Stimulated activated CD4-positive, alpha-beta T cell treated with anti-CD3 and anti-CD28 coated beads, Interleukin-12 subunit alpha, Interleukin-12 subunit beta, amount 100 ng/mL, for 48 hours (primary cell): Measurements from ENCODE around the gene OR2V2.

Experiments used
- DNase-seq, 3 donors: peaks; one replicate each; pipeline ENCODE4 v3.0.0-alpha.2; 2020; ENCODE audit warnings: low read depth in 2 of 3, low spot score in 1 of 3

Gene OR2V2

GRCh38 chr5:181142054-181142453, 5.3 kb upstream of the OR2V2 start:
- no peak for DNase-seq

DNA sequence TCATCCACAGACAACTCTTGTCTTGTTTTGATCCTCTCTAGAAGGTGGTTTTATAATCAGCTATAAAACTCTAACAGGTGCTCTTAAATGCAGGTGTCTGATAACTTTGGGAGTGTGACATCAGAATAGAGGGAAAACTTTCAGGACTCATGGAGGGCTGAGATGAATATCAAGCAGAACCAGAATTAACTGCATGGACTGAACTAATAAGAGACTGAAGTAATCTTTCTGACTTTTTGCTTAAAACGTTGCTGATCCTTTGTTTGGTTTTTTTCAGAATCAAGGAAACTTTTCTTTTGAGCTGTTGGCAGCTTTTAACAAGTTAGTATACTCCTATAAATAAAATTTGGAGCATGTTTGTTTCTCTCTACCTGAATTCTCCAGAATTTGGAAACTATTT, 2.3 kb upstream of the OR2V2 start:
- DNase-seq: no peak

DNA sequence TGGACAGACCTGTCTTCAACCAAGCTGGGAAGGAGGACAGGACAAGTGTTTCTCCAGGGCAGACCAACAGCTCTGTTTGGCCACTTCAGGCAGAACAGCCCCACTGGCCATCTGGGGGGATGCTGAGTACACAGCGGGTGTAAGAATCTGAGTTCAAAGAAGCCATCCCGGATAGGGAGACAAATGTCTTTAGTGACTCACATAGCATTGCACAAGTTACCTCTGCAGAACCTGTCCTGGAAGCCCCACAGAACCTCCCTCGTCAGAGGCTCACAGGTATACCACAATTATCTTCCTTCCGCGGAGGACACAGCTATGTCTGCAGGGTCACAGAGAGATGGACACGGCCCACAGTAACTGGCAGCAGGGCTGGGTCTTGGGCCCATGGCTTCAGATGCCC, 2.0 kb downstream of the OR2V2 start:
- no peak for DNase-seq

GRCh38 chr5:181149806-181150733, 2.7 kb downstream of the OR2V2 start:
- DNase-seq: no peak

DNA sequence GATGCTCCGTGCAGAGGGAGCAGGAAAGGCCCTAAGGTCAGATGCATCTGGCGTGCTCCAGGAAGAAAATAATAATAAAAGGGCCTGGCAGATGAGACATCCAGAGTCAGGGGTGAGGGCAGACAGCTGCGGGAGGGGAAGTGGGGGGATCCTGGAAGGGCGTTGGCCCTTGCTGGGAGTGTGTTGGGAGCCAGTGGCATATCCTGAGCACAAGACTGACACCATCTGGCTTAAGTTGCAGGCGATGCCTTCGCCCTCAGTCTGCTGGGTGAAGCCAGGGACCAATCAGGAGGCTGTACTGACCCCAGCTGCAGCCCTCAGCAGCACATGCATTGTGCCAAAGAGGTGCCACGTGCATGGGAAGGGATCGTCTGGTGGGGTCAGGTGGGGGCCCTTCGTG, 3.8 kb downstream of the OR2V2 start:
- DNase-seq: no peak

DNA sequence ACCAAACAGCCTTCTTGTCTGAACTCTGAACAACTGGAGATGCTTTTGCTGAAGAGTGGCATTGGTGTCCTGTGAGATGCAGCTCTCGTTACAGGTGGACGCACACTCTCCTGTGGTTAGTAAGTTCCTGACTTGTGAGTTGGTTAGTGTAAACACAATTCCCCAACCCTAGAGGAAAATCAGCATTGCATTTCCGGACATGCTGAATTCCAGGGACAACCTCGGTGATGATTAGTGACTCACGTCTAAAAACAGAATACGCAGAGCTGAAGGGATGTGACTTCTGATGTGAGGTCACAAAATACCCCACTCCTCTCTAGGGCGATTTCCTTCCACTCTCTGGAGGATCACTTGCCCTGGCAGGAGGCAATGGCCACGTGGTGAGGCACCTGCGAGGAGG, 5.0 kb downstream of the OR2V2 start:
- DNase-seq: no peak

DNA sequence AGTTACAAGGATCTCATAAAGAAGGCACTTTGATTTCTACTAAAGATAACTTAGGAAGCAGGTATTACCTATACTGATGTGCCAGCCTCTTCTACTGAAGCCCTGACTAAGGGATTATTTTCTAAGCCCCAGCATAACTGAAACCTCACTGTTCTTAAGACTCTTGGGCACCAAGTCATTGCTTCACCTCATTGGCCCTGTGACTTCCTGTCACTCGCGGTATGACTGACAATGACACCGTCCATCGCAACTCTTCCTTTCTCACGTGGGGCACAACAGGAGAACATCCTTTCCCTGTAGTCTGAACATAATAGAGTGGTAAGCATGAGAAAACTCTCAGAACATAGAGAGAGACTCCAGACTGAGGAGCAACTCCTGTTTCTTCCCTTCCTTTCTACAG, 6.4 kb downstream of the OR2V2 start:
- DNase-seq: no peak

- no peak for DNase-seq
Measured at GRCh38 chr5:181156758-181157157, 9.4 kb downstream of the OR2V2 start.

DNA sequence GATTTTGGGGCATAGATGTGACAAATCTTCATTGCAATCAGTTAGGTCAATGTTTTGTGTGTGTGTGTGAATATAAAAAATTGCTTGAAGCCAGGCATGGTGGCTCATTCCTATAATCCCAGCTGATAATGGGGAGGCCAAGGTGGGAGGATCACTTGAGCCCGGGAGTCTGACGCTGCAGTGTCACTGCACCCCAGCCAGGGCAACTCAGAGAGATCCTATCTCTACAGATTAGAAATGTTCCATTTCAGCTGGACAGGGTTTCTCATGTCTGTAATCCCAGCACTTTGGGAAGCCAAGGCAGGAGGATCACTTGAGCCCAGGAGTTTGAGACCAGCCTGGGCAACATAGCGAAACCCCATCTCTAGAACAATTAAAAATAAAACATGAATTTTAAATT, 11.5 kb downstream of the OR2V2 start:
- DNase-seq: no peak

DNA sequence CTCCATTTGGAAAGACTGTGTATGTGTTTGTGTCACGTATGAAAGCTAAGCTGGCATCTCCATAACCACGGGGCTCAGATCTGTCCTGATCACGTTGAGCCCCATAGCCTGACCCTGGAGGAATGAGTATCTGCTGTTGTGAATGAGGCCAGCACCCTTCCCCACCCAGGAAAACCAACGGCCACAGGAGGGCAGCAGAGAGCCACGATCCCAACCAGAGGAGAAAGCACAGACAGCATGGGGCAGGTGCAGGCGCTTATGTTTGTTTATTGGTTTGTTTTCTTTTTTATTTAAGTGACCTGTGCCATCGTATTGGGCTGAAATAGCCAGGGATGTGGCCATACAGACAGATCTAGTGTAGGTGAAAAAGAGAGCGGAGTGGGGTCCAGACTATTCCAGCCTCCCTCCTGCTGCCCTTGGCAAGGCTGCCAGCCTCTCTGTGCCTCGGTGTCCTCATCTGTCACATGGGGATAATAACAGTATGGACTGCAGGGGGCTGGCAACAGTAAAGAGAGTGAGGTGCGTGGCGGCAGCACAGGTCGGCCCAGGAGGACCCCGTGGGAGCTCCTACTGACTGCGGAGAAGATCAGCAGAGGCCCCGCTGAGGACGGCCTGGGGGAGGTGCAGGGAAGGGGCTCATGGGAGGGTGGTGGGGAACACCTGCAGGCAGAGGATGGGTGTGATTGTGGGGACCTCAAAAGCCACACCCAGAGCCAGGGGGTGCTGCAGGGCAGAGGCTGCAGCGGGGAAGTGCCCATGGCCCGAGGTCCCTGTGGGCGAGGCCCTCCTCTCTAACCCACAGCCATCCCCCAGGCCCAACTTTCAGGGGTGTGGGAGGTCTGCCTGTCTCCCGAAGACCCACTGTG, 12.1 kb downstream of the OR2V2 start:
- peak; percentile 84 to 99 (median 86) for DNase-seq

DNA sequence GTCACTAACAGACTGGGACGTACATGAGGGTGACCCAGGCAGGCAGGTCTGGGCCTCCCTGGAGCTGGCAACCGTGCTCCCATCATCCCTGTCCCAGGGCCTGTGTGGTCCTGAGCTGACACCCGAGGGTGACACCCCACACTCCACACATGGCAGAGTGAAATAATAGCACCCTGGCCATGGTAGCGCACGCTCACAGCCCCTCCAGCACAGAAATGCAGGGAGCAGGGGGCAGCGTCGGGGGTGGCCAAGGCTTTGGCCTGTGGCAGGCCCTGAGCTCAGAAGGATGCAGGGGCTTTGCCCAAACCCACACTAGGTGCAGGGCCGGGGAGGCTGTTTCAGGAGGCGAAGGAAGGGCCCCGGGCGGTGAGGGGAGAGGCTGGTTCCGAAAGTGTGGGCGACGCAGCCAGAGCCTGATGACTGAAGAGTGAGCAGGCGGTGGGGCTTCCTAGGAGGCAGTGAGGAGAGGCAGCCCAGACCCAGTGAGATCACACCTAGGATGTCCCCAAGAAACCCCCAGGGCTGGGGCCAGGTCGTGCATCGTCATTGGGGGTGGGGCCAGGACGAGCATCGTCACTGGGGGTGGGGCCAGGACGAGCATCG, 12.9 kb downstream of the OR2V2 start:
- peak; percentile 67 to 77 (median 69) for DNase-seq

DNA sequence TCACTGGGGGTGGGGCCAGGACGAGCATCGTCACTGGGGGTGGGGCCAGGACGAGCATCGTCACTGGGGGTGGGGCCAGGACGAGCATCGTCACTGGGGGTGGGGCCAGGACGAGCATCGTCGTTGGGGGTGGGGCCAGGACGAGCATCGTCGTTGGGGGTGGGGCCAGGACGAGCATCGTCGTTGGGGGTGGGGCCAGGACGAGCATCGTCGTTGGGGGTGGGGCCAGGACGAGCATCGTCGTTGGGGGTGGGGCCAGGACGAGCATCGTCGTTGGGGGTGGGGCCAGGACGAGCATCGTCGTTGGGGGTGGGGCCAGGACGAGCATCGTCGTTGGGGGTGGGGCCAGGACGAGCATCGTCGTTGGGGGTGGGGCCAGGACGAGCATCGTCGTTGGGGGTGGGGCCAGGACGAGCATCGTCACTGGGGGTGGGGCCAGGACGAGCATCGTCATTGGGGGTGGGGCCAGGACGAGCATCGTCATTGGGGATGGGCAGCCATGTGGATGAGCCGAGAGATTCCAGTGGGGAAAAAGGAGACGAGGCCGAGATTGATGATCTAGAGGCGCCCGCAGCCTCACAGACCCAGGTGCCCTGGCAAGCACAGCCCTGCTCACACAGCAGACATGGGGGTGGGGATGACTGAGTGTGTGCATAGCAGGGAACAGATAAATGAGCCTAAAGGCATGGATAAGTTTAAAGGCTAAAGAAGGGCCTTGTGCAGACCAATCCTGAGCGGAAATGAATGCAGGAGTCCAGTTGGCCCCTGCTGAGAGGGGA, 13.6 kb downstream of the OR2V2 start:
- DNase-seq: peak in 1 of 3 donors; percentile 69

DNA sequence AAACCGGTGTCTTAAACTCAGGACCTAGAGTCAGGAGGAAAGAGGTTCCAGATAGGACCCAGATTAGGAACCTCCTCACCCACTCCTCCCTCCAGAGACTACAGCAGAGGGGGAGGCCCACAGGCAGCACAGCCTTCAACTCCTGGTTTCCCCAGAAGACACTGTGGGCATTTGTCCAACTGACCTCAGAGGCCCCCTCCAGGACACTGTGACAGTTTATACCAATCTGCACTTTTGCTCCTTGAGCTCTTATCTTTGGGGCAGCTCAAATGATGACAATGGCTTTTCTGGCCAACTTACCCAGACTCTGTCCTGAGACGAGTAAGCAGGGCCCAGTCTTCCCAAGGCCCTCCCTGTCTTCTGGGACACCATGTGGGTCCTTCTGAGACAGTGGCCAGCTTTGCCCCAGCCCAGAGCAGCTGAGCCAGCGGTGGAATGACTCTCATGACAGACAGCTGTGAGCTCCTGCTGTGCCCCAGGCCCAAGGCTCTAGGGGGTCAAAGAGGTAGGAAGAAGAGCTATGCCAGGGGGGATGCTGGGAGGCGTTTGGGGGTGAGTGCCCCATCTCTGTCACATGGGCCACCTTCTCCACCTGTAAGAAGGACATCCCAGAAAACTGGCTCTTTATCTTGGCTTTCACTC, 14.3 kb downstream of the OR2V2 start:
- DNase-seq: no peak

DNA sequence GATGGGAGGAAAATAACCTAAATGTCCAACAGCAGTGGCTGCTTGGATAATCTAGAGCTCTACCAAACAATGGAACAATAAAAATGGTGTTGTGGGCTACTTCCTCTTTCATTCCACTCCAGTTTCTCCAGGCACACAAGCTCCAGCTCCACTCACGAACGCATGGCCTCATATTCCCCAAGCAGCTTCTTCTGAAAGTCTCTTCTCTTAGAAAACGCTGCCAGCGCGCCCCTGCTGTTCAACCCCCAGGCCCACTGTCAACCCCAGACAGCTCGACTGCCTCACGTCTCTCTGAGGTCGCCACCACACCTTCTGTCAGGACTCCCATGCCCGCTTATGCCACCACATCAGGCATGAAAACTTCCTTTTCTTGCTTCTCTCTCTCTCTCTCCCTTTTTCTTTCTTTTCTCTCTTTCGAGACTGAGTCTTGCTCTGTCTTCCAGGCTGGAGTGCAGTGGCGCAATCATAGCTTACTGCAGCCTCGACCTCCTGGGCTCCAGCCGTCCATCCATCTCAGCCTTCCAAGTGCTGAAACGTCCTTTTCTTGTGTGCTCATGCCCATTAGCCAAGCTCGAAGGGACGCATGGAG, 16.2 kb downstream of the OR2V2 start:
- no peak for DNase-seq

GRCh38 chr5:181164076-181164952, 16.9 kb downstream of the OR2V2 start:
- no peak for DNase-seq

DNA sequence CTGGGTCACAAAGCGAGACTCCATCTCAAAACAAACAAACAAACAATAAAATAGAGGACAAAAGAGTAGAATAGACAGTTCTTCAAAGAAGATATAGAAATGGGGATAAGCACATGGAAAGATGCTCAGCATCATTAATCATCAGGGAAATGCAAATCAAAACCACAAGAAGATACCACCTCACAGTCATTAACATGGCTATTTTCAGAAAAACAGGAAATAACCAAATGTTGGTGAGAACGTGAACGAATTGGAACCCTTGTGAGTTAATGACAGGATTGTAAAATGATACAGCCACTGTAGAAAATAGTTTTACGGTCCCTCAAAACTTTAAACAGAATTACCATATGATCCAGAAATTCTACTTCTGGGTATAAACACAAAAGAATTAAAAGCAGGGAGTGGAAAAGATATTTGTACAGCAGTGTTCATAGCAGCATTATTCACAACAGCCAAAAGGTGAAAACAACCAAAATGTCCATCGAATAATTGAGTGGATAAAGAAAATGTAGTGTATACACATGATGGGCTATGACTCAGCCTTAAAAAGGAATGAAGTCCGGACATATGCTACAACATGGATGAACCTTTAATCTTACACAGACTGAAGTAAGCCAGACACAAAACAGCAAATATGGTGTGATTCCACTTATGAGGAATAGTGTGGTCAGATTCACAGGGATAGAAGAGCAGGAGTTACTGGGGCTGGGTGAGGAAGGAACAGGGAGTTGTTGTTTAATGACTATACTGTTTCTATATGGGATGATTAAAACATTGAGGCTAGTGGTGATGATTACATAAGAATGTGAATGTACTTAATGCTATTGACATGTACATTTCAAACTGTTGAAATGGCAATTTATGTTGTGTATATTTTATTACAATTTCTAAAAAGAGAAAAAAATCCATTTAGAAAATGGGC, 19.7 kb downstream of the OR2V2 start:
- no peak for DNase-seq

DNA sequence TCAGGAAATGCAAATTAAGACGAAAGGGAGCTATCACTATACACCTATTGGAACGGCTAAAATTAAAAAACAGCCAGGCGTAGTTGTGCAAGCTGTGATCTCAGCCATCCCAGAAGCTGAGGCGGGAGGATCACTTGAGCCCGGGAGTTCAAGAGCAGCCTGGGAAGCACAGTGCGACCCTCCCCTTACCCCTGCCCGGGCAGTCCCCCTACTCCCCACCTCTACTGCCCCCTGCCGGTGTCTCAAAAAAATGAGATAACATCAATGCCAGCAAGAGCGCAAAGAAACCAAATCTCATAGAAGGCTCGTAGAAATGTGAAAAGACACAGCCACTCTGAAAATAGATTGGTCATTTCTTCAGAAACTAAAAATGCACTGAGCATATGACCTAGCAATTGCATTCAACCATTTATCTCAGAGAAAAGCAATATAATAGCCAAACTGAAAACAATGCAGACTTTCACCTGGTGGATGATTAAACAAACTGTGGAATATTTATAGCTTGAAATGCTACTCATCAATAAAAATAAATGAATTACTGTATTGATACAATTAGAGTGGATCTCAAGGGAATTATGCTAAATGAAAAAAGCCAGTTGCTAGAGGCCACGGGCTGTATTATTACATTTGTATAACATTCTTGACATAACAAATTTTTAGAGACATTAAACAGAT, 20.6 kb downstream of the OR2V2 start:
- DNase-seq: no peak
